B cell (primary cell): ENCODE results near the gene PSG2. TPM values are rescaled to one million over a fixed set of nuclear protein-coding genes. Genes with fewer than 3 reads are reported as not detected.
"Not testable (repeated sequence)": the region's sequence is repeated elsewhere in the genome, so short reads cannot be mapped to it uniquely, and the experiment has no call there.

Experiments used
- ATAC-seq: fragments of 200-7000 bp; cut with Tn5 transposase; one replicate; pipeline ENCODE4 v1.10.0; 2021; ENCODE audit warnings: low read depth, mild to moderate bottlenecking, moderate number of reproducible peaks, moderate library complexity
- CTCF ChIA-PET: fragments of 350-600 bp; sonication (Branson Sonifier 250); formaldehyde crosslinking; loops from one replicate; lab custom pipeline; 2021; ENCODE audit warnings: antibody characterized with exemption, inconsistent platforms; lab: Charles Lee
- POLR2A ChIA-PET: fragments of 350-600 bp; sonication (Branson Sonifier 250); formaldehyde crosslinking; loops from one replicate; lab custom pipeline; 2021; ENCODE audit warnings: antibody characterized with exemption; lab: Charles Lee
- DNase-seq: peaks from one replicate; pipeline ENCODE4 v3.0.0; 2013
- H2AFZ ChIP-seq: 2 replicates; pipeline ENCODE4 v1.6.1; 2012; ENCODE audit warnings: mild to moderate bottlenecking, low read depth, low read length; ENCODE audit not compliant: insufficient read depth, poor library complexity, severe bottlenecking
- H3K27ac ChIP-seq, 2 donors: 1 replicate in 1 of 2; 2 replicates in 1 of 2; pipeline ENCODE4 v1.5.1; 2012 to 2013; ENCODE audit warnings: low read length in 2 of 2, mild to moderate bottlenecking in 2 of 2, moderate library complexity in 1 of 2
- H3K27me3 ChIP-seq, 4 experiments: fragments of 200-600 bp in 1 of 4; sonication (generic) in 1 of 4; replicated peaks in 1 of 4; 1 replicate in 2 of 4; 2 replicates in 2 of 4; pipeline versions ENCODE4 v1.6.1 to v1.7.0; 2013 to 2016; ENCODE audit warnings: low read length in 3 of 4, mild to moderate bottlenecking in 2 of 4, mixed read lengths in 1 of 4, moderate library complexity in 1 of 4; ENCODE audit not compliant: insufficient read depth in 4 of 4, control insufficient read depth in 3 of 4; ENCODE audit errors: control extremely low read depth in 1 of 4
- H3K36me3 ChIP-seq, 2 experiments: replicated peaks in 1 of 2; 1 replicate in 1 of 2; 2 replicates in 1 of 2; pipeline versions ENCODE4 v1.6.1 to v1.7.1; 2013; ENCODE audit warnings: low read length in 1 of 2; ENCODE audit not compliant: insufficient read depth in 2 of 2, control insufficient read depth in 1 of 2; ENCODE audit errors: control extremely low read depth in 1 of 2, extremely low read depth in 1 of 2
- H3K4me1 ChIP-seq, 2 donors: fragments of 200-600 bp in 1 of 2; sonication (generic) in 1 of 2; 1 replicate in 1 of 2; 2 replicates in 1 of 2; pipeline versions ENCODE4 v1.5.1 to v1.6.1; 2013 to 2017; ENCODE audit warnings: low read length in 2 of 2; ENCODE audit not compliant: control insufficient read depth in 2 of 2, insufficient read depth in 2 of 2
- H3K4me2 ChIP-seq: replicated peaks from 2 replicates; pipeline ENCODE3; 2012; ENCODE audit warnings: mild to moderate bottlenecking, low read depth, low read length; ENCODE audit not compliant: poor library complexity, severe bottlenecking
- H3K4me3 ChIP-seq, 5 experiments: fragments of 200-600 bp in 1 of 5; sonication (generic) in 1 of 5; 1 replicate in 3 of 5; 2 replicates in 2 of 5; pipeline versions ENCODE4 v1.5.1 to v1.7.0; 2011 to 2016; ENCODE audit warnings: low read length in 4 of 5, mild to moderate bottlenecking in 4 of 5, low read depth in 2 of 5, control low read depth in 1 of 5, moderate library complexity in 1 of 5; ENCODE audit not compliant: insufficient read depth in 1 of 5; ENCODE audit errors: control extremely low read depth in 1 of 5, extremely low read depth in 1 of 5
- H3K79me2 ChIP-seq: fragments of 200-600 bp; sonication (generic); one replicate; pipeline ENCODE4 v1.6.0; 2016; ENCODE audit warnings: low read length; ENCODE audit not compliant: control insufficient read depth, insufficient read depth
- H3K9ac ChIP-seq: fragments of 200-600 bp; sonication (generic); 2 replicates; pipeline ENCODE4 v1.6.1; 2017; ENCODE audit warnings: mild to moderate bottlenecking, low read length, moderate library complexity
- H3K9me3 ChIP-seq, 3 donors: one replicate each; pipeline versions ENCODE4 v1.6.1 to v1.7.1; 2013; ENCODE audit warnings: low read length in 2 of 3; ENCODE audit not compliant: control insufficient read depth in 2 of 3, insufficient read depth in 1 of 3; ENCODE audit errors: control extremely low read depth in 1 of 3
- H4K20me1 ChIP-seq: 2 replicates; pipeline ENCODE4 v1.6.0; 2012; ENCODE audit warnings: mild to moderate bottlenecking, low read length; ENCODE audit not compliant: insufficient read depth, control insufficient read depth, poor library complexity, severe bottlenecking
- H3K27ac Mint-ChIP-seq: one replicate; pipeline ENCODE4 v1.8.0; 2021; ENCODE audit warnings: mixed read lengths
- H3K27me3 Mint-ChIP-seq: one replicate; pipeline ENCODE4 v1.8.0; 2021; ENCODE audit warnings: mixed read lengths
- H3K4me1 Mint-ChIP-seq: one replicate; pipeline ENCODE4 v1.8.0; 2021; ENCODE audit warnings: mixed read lengths
- H3K4me3 Mint-ChIP-seq: one replicate; pipeline ENCODE4 v1.8.0; 2021; ENCODE audit warnings: mixed read lengths
- H3K9me3 Mint-ChIP-seq: one replicate; pipeline ENCODE4 v1.8.0; 2022; ENCODE audit warnings: mixed read lengths; ENCODE audit not compliant: insufficient read depth
- CTCF ChIP-seq: fragments of 200-600 bp; IDR thresholded peaks from one replicate; pipeline ENCODE4 v1.8.0; 2022; ENCODE audit warnings: antibody characterized with exemption, mild to moderate bottlenecking
- EZH2 ChIP-seq: IDR thresholded peaks from 2 replicates; pipeline ENCODE4 v1.6.1; 2012; ENCODE audit warnings: borderline replicate concordance, low read depth, mild to moderate bottlenecking, moderate library complexity, low read length; ENCODE audit not compliant: insufficient read depth, poor library complexity, severe bottlenecking
- WGBS: methylation state at CpG from one replicate; pipeline ENCODE4 v1.1.5; 2013; ENCODE audit warnings: missing lambda C conversion rate; ENCODE audit not compliant: insufficient coverage; 5-methylcytosine and 5-hydroxymethylcytosine counted together
- intact Hi-C: fragments of 100-400 bp; cut with micrococcal nuclease; formaldehyde crosslinking; loops from one replicate; pipeline ENCODE4 v1.10.0; 2022
- polyA plus RNA-seq: library from polyadenylated mRNA; depleted of rRNA; stranded (reverse); fragments of >200 nt; gene quantifications from 2 replicates; pipeline ENCODE4 v1.2.3, GENCODE V29; 2012
- total RNA-seq, 2 donors: library from RNA; stranded (reverse); fragments of 120-200 nt in 1 of 2; gene quantifications; 1 replicate in 1 of 2; 2 replicates in 1 of 2; pipeline versions ENCODE4 v1.2.3 to v1.2.4, GENCODE V29; 2013 to 2022

The PSG2 gene
- total and polyA plus RNA-seq, 2 donors (not counting 1 experiment from before 2014, with no cell fraction given), result not detected

- H3K27me3 ChIP-seq, H3K36me3 ChIP-seq, H3K4me3 ChIP-seq, H2AFZ ChIP-seq, H3K4me3 Mint-ChIP-seq, H3K79me2 ChIP-seq, intact Hi-C loops, POLR2A ChIA-PET, H3K9me3 Mint-ChIP-seq, H3K4me1 Mint-ChIP-seq, CTCF ChIA-PET, H3K27me3 Mint-ChIP-seq, H3K27ac Mint-ChIP-seq, ATAC-seq, H3K9ac ChIP-seq, H4K20me1 ChIP-seq, H3K4me2 ChIP-seq, H3K27ac ChIP-seq, DNase-seq, H3K9me3 ChIP-seq, H3K4me1 ChIP-seq: not testable (repeated sequence)
- WGBS, result 86% methylated on average over 2 of the region's 2 CpGs
These were observed 32.1 kb upstream of the PSG2 start for GRCh38 chr19:43114626-43115025.

- H3K27me3 ChIP-seq, H4K20me1 ChIP-seq, ATAC-seq, H3K4me1 Mint-ChIP-seq, H3K9me3 Mint-ChIP-seq, H3K4me2 ChIP-seq, H2AFZ ChIP-seq, intact Hi-C loops, CTCF ChIA-PET, POLR2A ChIA-PET, H3K4me1 ChIP-seq, H3K4me3 Mint-ChIP-seq, H3K27me3 Mint-ChIP-seq, H3K36me3 ChIP-seq, H3K27ac ChIP-seq, H3K79me2 ChIP-seq, DNase-seq, H3K9ac ChIP-seq, H3K4me3 ChIP-seq, H3K27ac Mint-ChIP-seq: not testable (repeated sequence)
- peaks cover 0 to 14% (median 5%) of the 10 kb centered on the region in 3 donors for H3K9me3 ChIP-seq
- no CpG with 5 or more reads among the region's 1 CpG for WGBS
These were observed 24.9 kb upstream of the PSG2 start for GRCh38 chr19:43107401-43107800.

- Histone ChIP-seq H2AFZ (no peak overlapping the region), H3K79me2 (no peaks in the 10 kb centered on the region), H3K36me3 (no peaks in the 10 kb centered on the region), H3K27ac (no peak overlapping the region), H3K4me1 (no peaks in the 10 kb centered on the region), H3K9me3 (peaks cover 0 to 14% (median 7%) of the 10 kb centered on the region in 3 donors), H3K4me2 (no peak overlapping the region), H3K4me3 (no peak overlapping the region), H3K9ac (no peak overlapping the region), H4K20me1 (no peaks in the 10 kb centered on the region), H3K27me3 (no peaks in the 10 kb centered on the region)
- no peak for DNase-seq
- POLR2A ChIA-PET, result no interaction called here
- H3K27me3 Mint-ChIP-seq, result no peaks in the 10 kb centered on the region
- no CpG with 5 or more reads among the region's 1 CpG for WGBS
- no peak for ATAC-seq
- TF ChIP-seq EZH2 (no peak), CTCF (no peak)
- peaks cover 7% of the 10 kb centered on the region for H3K9me3 Mint-ChIP-seq
- CTCF ChIA-PET, result no interaction called here
- H3K4me3 Mint-ChIP-seq, result no peak overlapping the region
- no peaks in the 10 kb centered on the region for H3K4me1 Mint-ChIP-seq
- intact Hi-C loops, result no loop called here
- no peak overlapping the region for H3K27ac Mint-ChIP-seq
These were observed 23.0 kb upstream of the PSG2 start for GRCh38 chr19:43105496-43105895.
